ENCODE data around the gene NME7.

DNA sequence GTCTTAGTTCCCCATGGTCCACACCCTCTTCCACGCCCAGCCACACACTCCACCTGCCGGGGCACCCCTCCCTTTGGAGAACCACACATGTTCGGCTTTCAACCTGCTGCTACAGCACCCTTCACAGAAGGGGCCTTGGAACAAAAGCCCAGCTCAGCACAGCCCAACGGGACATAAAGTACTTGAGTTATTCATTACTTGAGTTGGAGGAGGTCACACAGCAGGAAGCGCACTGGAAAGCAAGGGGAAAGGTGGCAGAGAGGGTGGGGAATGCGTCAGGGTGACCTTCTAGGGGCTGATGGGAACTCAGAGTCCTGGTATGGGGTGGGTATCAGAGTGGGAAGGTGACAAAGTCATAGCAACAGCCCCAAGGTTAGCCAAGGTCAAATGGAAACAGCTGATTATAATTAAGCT is 264.1 kb downstream of the NME7 start:
- TF ChIP-seq, protein P1, sequence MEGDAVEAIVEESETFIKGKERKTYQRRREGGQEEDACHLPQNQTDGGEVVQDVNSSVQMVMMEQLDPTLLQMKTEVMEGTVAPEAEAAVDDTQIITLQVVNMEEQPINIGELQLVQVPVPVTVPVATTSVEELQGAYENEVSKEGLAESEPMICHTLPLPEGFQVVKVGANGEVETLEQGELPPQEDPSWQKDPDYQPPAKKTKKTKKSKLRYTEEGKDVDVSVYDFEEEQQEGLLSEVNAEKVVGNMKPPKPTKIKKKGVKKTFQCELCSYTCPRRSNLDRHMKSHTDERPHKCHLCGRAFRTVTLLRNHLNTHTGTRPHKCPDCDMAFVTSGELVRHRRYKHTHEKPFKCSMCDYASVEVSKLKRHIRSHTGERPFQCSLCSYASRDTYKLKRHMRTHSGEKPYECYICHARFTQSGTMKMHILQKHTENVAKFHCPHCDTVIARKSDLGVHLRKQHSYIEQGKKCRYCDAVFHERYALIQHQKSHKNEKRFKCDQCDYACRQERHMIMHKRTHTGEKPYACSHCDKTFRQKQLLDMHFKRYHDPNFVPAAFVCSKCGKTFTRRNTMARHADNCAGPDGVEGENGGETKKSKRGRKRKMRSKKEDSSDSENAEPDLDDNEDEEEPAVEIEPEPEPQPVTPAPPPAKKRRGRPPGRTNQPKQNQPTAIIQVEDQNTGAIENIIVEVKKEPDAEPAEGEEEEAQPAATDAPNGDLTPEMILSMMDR (tag by site-specific recombination; IDR thresholded peaks at IDR 0.05) = no peak
- TF ChIP-seq SP2 (tag by site-specific recombination; IDR thresholded peaks at IDR 0.05) (no peak), ZNF416 (tag by site-specific recombination; IDR thresholded peaks at IDR 0.05) (no peak), ZNF292 (tag by site-specific recombination; IDR thresholded peaks at IDR 0.05; ENCODE audit: borderline replicate concordance, low read depth) (no peak), ZBTB1 (tag by site-specific recombination; IDR thresholded peaks at IDR 0.05) (no peak), ZNF274 (IDR thresholded peaks at IDR 0.05; ENCODE audit: low read length) (no peak), ZNF274 (tag by site-specific recombination; IDR thresholded peaks at IDR 0.05; ENCODE audit: borderline replicate concordance) (no peak), ZNF132 (tag by site-specific recombination; IDR thresholded peaks at IDR 0.05; ENCODE audit: borderline replicate concordance) (no peak)
- TF ChIP-seq, protein P2, sequence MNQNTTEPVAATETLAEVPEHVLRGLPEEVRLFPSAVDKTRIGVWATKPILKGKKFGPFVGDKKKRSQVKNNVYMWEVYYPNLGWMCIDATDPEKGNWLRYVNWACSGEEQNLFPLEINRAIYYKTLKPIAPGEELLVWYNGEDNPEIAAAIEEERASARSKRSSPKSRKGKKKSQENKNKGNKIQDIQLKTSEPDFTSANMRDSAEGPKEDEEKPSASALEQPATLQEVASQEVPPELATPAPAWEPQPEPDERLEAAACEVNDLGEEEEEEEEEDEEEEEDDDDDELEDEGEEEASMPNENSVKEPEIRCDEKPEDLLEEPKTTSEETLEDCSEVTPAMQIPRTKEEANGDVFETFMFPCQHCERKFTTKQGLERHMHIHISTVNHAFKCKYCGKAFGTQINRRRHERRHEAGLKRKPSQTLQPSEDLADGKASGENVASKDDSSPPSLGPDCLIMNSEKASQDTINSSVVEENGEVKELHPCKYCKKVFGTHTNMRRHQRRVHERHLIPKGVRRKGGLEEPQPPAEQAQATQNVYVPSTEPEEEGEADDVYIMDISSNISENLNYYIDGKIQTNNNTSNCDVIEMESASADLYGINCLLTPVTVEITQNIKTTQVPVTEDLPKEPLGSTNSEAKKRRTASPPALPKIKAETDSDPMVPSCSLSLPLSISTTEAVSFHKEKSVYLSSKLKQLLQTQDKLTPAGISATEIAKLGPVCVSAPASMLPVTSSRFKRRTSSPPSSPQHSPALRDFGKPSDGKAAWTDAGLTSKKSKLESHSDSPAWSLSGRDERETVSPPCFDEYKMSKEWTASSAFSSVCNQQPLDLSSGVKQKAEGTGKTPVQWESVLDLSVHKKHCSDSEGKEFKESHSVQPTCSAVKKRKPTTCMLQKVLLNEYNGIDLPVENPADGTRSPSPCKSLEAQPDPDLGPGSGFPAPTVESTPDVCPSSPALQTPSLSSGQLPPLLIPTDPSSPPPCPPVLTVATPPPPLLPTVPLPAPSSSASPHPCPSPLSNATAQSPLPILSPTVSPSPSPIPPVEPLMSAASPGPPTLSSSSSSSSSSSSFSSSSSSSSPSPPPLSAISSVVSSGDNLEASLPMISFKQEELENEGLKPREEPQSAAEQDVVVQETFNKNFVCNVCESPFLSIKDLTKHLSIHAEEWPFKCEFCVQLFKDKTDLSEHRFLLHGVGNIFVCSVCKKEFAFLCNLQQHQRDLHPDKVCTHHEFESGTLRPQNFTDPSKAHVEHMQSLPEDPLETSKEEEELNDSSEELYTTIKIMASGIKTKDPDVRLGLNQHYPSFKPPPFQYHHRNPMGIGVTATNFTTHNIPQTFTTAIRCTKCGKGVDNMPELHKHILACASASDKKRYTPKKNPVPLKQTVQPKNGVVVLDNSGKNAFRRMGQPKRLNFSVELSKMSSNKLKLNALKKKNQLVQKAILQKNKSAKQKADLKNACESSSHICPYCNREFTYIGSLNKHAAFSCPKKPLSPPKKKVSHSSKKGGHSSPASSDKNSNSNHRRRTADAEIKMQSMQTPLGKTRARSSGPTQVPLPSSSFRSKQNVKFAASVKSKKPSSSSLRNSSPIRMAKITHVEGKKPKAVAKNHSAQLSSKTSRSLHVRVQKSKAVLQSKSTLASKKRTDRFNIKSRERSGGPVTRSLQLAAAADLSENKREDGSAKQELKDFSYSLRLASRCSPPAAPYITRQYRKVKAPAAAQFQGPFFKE (tag by site-specific recombination; IDR thresholded peaks at IDR 0.05; ENCODE audit: borderline replicate concordance) = no peak

All from HEK293 (cell line).